Measurements from ENCODE around the gene NAAA. TPM values are rescaled to one million over a fixed set of nuclear protein-coding genes. Genes with fewer than 3 reads are reported as not detected.
"Not testable (repeated sequence)": the region's sequence is repeated elsewhere in the genome, so short reads cannot be mapped to it uniquely, and the experiment has no call there.

The NAAA gene
- total and polyA plus RNA-seq, 2 donors (not counting 1 experiment from before 2014, with no cell fraction given) = 51.4 to 55.2 TPM

- ChIA-PET POLR2A (no interaction called here), CTCF (interaction anchor here (1.0 to 4.4 kb wide), 3 partner anchors 9 to 25 kb away, joined by 3 to 21 read pairs (median 3); no protein-coding TSS in a partner anchor)
- Histone ChIP-seq H3K4me1 (ENCODE audit: control insufficient read depth in 2 of 2, insufficient read depth in 2 of 2, low read length in 2 of 2) (peaks cover 1 to 4% of the 10 kb centered on the region in 2 donors), H2AFZ (ENCODE audit: insufficient read depth, low read depth, low read length, poor library complexity, severe bottlenecking) (no peak overlapping the region), H3K27ac (ENCODE audit: low read length in 2 of 2) (no peak overlapping the region), H3K27me3 (replicated peaks in 1 of 4; ENCODE audit: control extremely low read depth in 1 of 4, control insufficient read depth in 3 of 4, insufficient read depth in 4 of 4, low read length in 3 of 4) (no peaks in the 10 kb centered on the region), H3K9ac (ENCODE audit: low read length) (no peak overlapping the region), H3K9me3 (ENCODE audit: control extremely low read depth in 1 of 3, control insufficient read depth in 2 of 3, insufficient read depth in 1 of 3, low read length in 2 of 3) (no peaks in the 10 kb centered on the region), H3K79me2 (ENCODE audit: control insufficient read depth, insufficient read depth, low read length) (no peaks in the 10 kb centered on the region), H3K4me2 (replicated peaks; ENCODE audit: low read depth, low read length, poor library complexity, severe bottlenecking) (no peak overlapping the region), H3K36me3 (replicated peaks in 1 of 2; ENCODE audit: control extremely low read depth in 1 of 2, control insufficient read depth in 1 of 2, extremely low read depth in 1 of 2, insufficient read depth in 2 of 2, low read length in 1 of 2) (peaks cover 0 to 22% of the 10 kb centered on the region in 2 experiments), H3K4me3 (ENCODE audit: control extremely low read depth in 1 of 5, extremely low read depth in 1 of 5, insufficient read depth in 1 of 5, low read depth in 2 of 5, low read length in 4 of 5) (no peak overlapping the region), H4K20me1 (ENCODE audit: control insufficient read depth, insufficient read depth, low read length, poor library complexity, severe bottlenecking) (no peaks in the 10 kb centered on the region)
- Mint-ChIP-seq H3K9me3 (ENCODE audit: insufficient read depth) (no peaks in the 10 kb centered on the region), H3K4me3 (no peak overlapping the region), H3K27me3 (no peaks in the 10 kb centered on the region), H3K27ac (no peak overlapping the region), H3K4me1 (peaks cover 3% of the 10 kb centered on the region)
- 96% methylated on average over 2 of the region's 6 CpGs for WGBS (ENCODE audit: insufficient coverage)
- DNase-seq (no peak), ATAC-seq (ENCODE audit: low read depth) (no peak)
- intact Hi-C loops (cut with micrococcal nuclease) = no loop called here
- TF ChIP-seq EZH2 (IDR thresholded peaks at IDR 0.05; ENCODE audit: borderline replicate concordance, insufficient read depth, low read depth, low read length, poor library complexity, severe bottlenecking) (no peak), CTCF (IDR thresholded peaks at IDR 0.05) (no peak)
Observed at GRCh38 chr4:75912968-75913367, 27.8 kb downstream of the NAAA start.

- POLR2A ChIA-PET = interaction anchor here (1.9 kb wide), 1 partner anchor 29 kb away, joined by 4 read pairs; no protein-coding TSS in a partner anchor
- H3K27ac Mint-ChIP-seq; H3K79me2 ChIP-seq (ENCODE audit: control insufficient read depth, insufficient read depth, low read length); H3K27me3 ChIP-seq (replicated peaks in 1 of 4; ENCODE audit: control extremely low read depth in 1 of 4, control insufficient read depth in 3 of 4, insufficient read depth in 4 of 4, low read length in 3 of 4); CTCF ChIA-PET; H3K4me2 ChIP-seq (replicated peaks; ENCODE audit: low read depth, low read length, poor library complexity, severe bottlenecking); H3K27ac ChIP-seq (ENCODE audit: low read length in 2 of 2); H3K9me3 Mint-ChIP-seq (ENCODE audit: insufficient read depth); H3K9ac ChIP-seq (ENCODE audit: low read length); H2AFZ ChIP-seq (ENCODE audit: insufficient read depth, low read depth, low read length, poor library complexity, severe bottlenecking); H4K20me1 ChIP-seq (ENCODE audit: control insufficient read depth, insufficient read depth, low read length, poor library complexity, severe bottlenecking); H3K4me1 Mint-ChIP-seq; H3K9me3 ChIP-seq (ENCODE audit: control extremely low read depth in 1 of 3, control insufficient read depth in 2 of 3, insufficient read depth in 1 of 3, low read length in 2 of 3); intact Hi-C loops (cut with micrococcal nuclease); H3K4me3 Mint-ChIP-seq; H3K27me3 Mint-ChIP-seq; DNase-seq; H3K4me1 ChIP-seq (ENCODE audit: control insufficient read depth in 2 of 2, insufficient read depth in 2 of 2, low read length in 2 of 2); ATAC-seq (ENCODE audit: low read depth); H3K4me3 ChIP-seq (ENCODE audit: control extremely low read depth in 1 of 5, extremely low read depth in 1 of 5, insufficient read depth in 1 of 5, low read depth in 2 of 5, low read length in 4 of 5): not testable (repeated sequence)
- H3K36me3 ChIP-seq (replicated peaks in 1 of 2; ENCODE audit: control extremely low read depth in 1 of 2, control insufficient read depth in 1 of 2, extremely low read depth in 1 of 2, insufficient read depth in 2 of 2, low read length in 1 of 2) = peaks cover 0 to 16% of the 10 kb centered on the region in 2 experiments
- WGBS (ENCODE audit: insufficient coverage) = 100% methylated on average over 5 of the region's 6 CpGs
Observed at GRCh38 chr4:75910831-75911230, 30.0 kb downstream of the NAAA start.
